NT2/D1 (cell line): ENCODE measurements around the gene UCK2.

ENCODE experiments used
- SUZ12 ChIP-seq: IDR thresholded peaks from 2 replicates; pipeline ENCODE4 v1.6.1; 2011; ENCODE audit not compliant: insufficient read length, insufficient read depth; ENCODE audit errors: extremely low read depth
- ZNF274 ChIP-seq: IDR thresholded peaks from 2 replicates; pipeline ENCODE4 v1.6.1; 2011; ENCODE audit warnings: mild to moderate bottlenecking, low read depth, low read length

DNA sequence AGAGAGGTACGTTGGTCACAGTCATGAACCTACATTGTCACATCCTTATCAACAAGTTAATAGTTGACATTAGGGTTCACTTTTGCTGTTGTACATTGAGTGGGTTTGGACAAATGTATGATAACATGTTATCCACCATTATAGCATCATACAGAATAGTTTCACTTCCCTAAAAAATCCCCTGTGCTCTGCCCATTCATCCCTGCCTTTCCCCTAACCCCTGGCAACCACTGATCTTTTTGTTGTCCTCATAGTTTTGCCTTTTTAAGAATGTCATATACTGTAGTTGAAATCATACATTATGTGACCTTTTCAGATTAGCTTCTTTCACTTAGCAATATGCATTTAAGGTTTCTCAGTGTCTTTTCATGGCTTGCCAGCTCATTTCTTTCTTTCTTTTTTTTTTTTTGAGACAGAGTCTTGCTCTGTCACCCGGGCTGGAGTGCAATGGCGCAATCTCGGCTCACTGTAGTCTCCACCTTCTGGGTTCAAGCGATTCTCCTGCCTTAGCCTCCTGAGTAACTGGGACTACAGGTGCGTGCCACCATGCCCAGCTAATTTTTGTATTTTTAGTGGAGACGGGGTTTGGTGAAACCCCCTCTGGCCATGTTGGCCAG, 50.6 kb downstream of the UCK2 start:
- TF ChIP-seq SUZ12, result no peak
- TF ChIP-seq ZNF274, result no peak
